WTC11 (cell line): ENCODE data around the gene GCNT4. TPM values are rescaled to one million over a fixed set of nuclear protein-coding genes. Genes with fewer than 3 reads are reported as not detected.
"Not testable (repeated sequence)": the region's sequence is repeated elsewhere in the genome, so short reads cannot be mapped to it uniquely, and the experiment has no call there.

Experiments
- ATAC-seq: fragments of 200-7000 bp; cut with Tn5 transposase; 2 replicates; pipeline ENCODE4 v1.10.0; 2021; ENCODE audit warnings: mild to moderate bottlenecking, moderate library complexity
- CTCF ChIA-PET: fragments of 300-600 bp; sonication (Branson Sonifier 250); formaldehyde crosslinking; loops from one replicate; lab custom pipeline; 2021; ENCODE audit warnings: antibody characterized with exemption; lab: Charles Lee
- POLR2A ChIA-PET: fragments of 350-600 bp; sonication (Branson Sonifier 250); formaldehyde crosslinking; loops from one replicate; lab custom pipeline; 2021; ENCODE audit warnings: antibody characterized with exemption; lab: Charles Lee
- DNase-seq: peaks from one replicate; pipeline ENCODE4 v3.0.0; 2021; ENCODE audit warnings: low spot score
- H3K27ac Mint-ChIP-seq: 2 replicates; pipeline ENCODE4 v1.8.0; 2021; ENCODE audit warnings: mixed read lengths
- H3K27me3 Mint-ChIP-seq: 2 replicates; pipeline ENCODE4 v1.8.0; 2021; ENCODE audit warnings: low read depth, mild to moderate bottlenecking, moderate library complexity, mixed read lengths
- H3K36me3 Mint-ChIP-seq: 2 replicates; pipeline ENCODE4 v1.8.0; 2021; ENCODE audit warnings: mixed read lengths
- H3K4me1 Mint-ChIP-seq: 2 replicates; pipeline ENCODE4 v1.8.0; 2022; ENCODE audit warnings: mixed read lengths
- H3K4me3 Mint-ChIP-seq: 2 replicates; pipeline ENCODE4 v1.8.0; 2021; ENCODE audit warnings: mild to moderate bottlenecking, moderate library complexity, mixed read lengths
- H3K9me3 Mint-ChIP-seq: 2 replicates; pipeline ENCODE4 v1.8.0; 2021; ENCODE audit warnings: mixed read lengths
- CREB1 ChIP-seq: sonication (generic); formaldehyde crosslinking; IDR thresholded peaks from 2 replicates; pipeline ENCODE4 v1.8.0; 2023; ENCODE audit warnings: mild to moderate bottlenecking, missing genetic modification reagents
- ELF4 ChIP-seq: sonication (generic); formaldehyde crosslinking; IDR thresholded peaks from 2 replicates; pipeline ENCODE4 v1.8.1; 2022; ENCODE audit warnings: low read depth, mild to moderate bottlenecking, moderate library complexity, missing genetic modification reagents
- FOXP1 ChIP-seq: sonication (generic); formaldehyde crosslinking; IDR thresholded peaks from 2 replicates; pipeline ENCODE4 v1.8.0; 2022; ENCODE audit warnings: missing genetic modification reagents, mild to moderate bottlenecking, moderate library complexity, borderline replicate concordance
- GABPB1 ChIP-seq: sonication (generic); formaldehyde crosslinking; IDR thresholded peaks from 2 replicates; pipeline ENCODE4 v1.8.1; 2023; ENCODE audit warnings: mild to moderate bottlenecking, missing genetic modification reagents
- GTF2I ChIP-seq: fragments of 250-450 bp; sonication (Bioruptor Pico); conservative IDR thresholded peaks from 2 replicates; pipeline ENCODE4 v1.4.0; 2021; ENCODE audit warnings: mild to moderate bottlenecking
- IRF2 ChIP-seq: sonication (generic); formaldehyde crosslinking; IDR thresholded peaks from 2 replicates; pipeline ENCODE4 v1.8.0; 2022; ENCODE audit warnings: low read depth, missing genetic modification reagents, borderline replicate concordance
- JUN ChIP-seq: sonication (generic); formaldehyde crosslinking; IDR thresholded peaks from 2 replicates; pipeline ENCODE4 v1.8.0; 2023; ENCODE audit warnings: mild to moderate bottlenecking, missing genetic modification reagents
- OVOL2 ChIP-seq: fragments of 250-450 bp; sonication (Bioruptor Pico); IDR thresholded peaks from 2 replicates; pipeline ENCODE4 v1.9.0; 2021; ENCODE audit warnings: mild to moderate bottlenecking, borderline replicate concordance
- TCF7 ChIP-seq: sonication (generic); formaldehyde crosslinking; IDR thresholded peaks from 2 replicates; pipeline ENCODE4 v1.8.0; 2022; ENCODE audit warnings: mild to moderate bottlenecking, low read depth, missing genetic modification reagents, moderate library complexity
- ZNF138 ChIP-seq: sonication (generic); formaldehyde crosslinking; conservative IDR thresholded peaks from 2 replicates; pipeline ENCODE4 v1.8.1; 2022; ENCODE audit warnings: mild to moderate bottlenecking, moderate library complexity, missing genetic modification reagents
- ZNF219 ChIP-seq: sonication (generic); formaldehyde crosslinking; IDR thresholded peaks from 2 replicates; pipeline ENCODE4 v1.8.0; 2023; ENCODE audit warnings: missing genetic modification reagents, mild to moderate bottlenecking, borderline replicate concordance
- ZNF263 ChIP-seq: sonication (generic); formaldehyde crosslinking; IDR thresholded peaks from 2 replicates; pipeline ENCODE4 v1.8.1; 2022; ENCODE audit warnings: low read depth, mild to moderate bottlenecking, moderate library complexity, missing genetic modification reagents
- ZNF423 ChIP-seq: fragments of 250-450 bp; sonication (Bioruptor Pico); IDR thresholded peaks from 2 replicates; pipeline ENCODE4 v2.1.2; 2022; ENCODE audit warnings: mild to moderate bottlenecking, moderate library complexity
- total RNA-seq: library from RNA; stranded (reverse); gene quantifications from 3 replicates; pipeline ENCODE4 v1.2.3, GENCODE V29; 2021
- TF ChIP-seq, protein P1 (sequence below): sonication (generic); formaldehyde crosslinking; IDR thresholded peaks from 2 replicates; pipeline ENCODE4 v1.8.0; 2023; ENCODE audit warnings: missing genetic modification reagents, mild to moderate bottlenecking, borderline replicate concordance
- TF ChIP-seq, protein P2 (sequence below): sonication (generic); formaldehyde crosslinking; IDR thresholded peaks from 2 replicates; pipeline ENCODE4 v1.8.0; 2022; ENCODE audit warnings: mild to moderate bottlenecking, missing genetic modification reagents
- TF ChIP-seq, protein P3 (sequence below): fragments of 250-450 bp; sonication (Bioruptor Pico); IDR thresholded peaks from 2 replicates; pipeline ENCODE4 v1.9.0; 2021; ENCODE audit warnings: moderate library complexity, mild to moderate bottlenecking, inconsistent platforms, borderline replicate concordance
- TF ChIP-seq, protein P4 (sequence below): sonication (generic); formaldehyde crosslinking; IDR thresholded peaks from 2 replicates; pipeline ENCODE4 v1.8.1; 2023; ENCODE audit warnings: mild to moderate bottlenecking, missing genetic modification reagents

GCNT4 gene
- total RNA-seq, 1 experiment from 2014 or later: 1.8 TPM

DNA sequence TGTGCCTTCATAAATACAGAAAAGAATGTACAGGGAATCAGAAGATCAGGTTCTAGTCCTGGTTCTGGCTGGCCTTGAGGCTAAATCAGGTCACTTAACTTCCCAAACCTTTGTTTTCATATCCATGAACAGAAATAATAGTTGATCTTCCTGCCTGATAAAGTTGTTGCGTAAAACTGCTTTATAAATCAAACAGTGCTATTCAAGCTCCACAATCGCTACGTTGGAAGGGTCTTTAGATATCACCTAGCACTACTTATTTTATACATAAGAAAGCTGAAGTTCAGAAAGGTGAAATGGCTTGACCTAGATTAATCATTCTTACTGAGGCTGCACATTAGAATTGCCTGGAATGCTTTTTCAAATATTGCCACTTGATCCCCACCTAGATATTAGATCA lies 36.3 kb upstream of the GCNT4 start:
- Mint-ChIP-seq H3K36me3 (no peaks in the 10 kb centered on the region), H3K27me3 (no peaks in the 10 kb centered on the region), H3K27ac (no peak overlapping the region), H3K4me1 (no peaks in the 10 kb centered on the region), H3K9me3 (peaks cover 3% of the 10 kb centered on the region; the same call in 1 of the 2 replicates), H3K4me3 (no peak overlapping the region)
- POLR2A ChIA-PET: no interaction called here
- DNase-seq (no peak), ATAC-seq (no peak)
- TF ChIP-seq JUN (CRISPR knock-in tag) (no peak), ELF4 (CRISPR knock-in tag) (no peak), GABPB1 (CRISPR knock-in tag) (no peak), GTF2I (CRISPR knock-in tag) (no peak), ZNF219 (CRISPR knock-in tag) (no peak), IRF2 (no peak), TCF7 (CRISPR knock-in tag) (no peak), ZNF138 (CRISPR knock-in tag) (no peak)
- TF ChIP-seq, protein P1, sequence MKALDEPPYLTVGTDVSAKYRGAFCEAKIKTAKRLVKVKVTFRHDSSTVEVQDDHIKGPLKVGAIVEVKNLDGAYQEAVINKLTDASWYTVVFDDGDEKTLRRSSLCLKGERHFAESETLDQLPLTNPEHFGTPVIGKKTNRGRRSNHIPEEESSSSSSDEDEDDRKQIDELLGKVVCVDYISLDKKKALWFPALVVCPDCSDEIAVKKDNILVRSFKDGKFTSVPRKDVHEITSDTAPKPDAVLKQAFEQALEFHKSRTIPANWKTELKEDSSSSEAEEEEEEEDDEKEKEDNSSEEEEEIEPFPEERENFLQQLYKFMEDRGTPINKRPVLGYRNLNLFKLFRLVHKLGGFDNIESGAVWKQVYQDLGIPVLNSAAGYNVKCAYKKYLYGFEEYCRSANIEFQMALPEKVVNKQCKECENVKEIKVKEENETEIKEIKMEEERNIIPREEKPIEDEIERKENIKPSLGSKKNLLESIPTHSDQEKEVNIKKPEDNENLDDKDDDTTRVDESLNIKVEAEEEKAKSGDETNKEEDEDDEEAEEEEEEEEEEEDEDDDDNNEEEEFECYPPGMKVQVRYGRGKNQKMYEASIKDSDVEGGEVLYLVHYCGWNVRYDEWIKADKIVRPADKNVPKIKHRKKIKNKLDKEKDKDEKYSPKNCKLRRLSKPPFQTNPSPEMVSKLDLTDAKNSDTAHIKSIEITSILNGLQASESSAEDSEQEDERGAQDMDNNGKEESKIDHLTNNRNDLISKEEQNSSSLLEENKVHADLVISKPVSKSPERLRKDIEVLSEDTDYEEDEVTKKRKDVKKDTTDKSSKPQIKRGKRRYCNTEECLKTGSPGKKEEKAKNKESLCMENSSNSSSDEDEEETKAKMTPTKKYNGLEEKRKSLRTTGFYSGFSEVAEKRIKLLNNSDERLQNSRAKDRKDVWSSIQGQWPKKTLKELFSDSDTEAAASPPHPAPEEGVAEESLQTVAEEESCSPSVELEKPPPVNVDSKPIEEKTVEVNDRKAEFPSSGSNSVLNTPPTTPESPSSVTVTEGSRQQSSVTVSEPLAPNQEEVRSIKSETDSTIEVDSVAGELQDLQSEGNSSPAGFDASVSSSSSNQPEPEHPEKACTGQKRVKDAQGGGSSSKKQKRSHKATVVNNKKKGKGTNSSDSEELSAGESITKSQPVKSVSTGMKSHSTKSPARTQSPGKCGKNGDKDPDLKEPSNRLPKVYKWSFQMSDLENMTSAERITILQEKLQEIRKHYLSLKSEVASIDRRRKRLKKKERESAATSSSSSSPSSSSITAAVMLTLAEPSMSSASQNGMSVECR: no peak
- CTCF ChIA-PET: no interaction called here

DNA sequence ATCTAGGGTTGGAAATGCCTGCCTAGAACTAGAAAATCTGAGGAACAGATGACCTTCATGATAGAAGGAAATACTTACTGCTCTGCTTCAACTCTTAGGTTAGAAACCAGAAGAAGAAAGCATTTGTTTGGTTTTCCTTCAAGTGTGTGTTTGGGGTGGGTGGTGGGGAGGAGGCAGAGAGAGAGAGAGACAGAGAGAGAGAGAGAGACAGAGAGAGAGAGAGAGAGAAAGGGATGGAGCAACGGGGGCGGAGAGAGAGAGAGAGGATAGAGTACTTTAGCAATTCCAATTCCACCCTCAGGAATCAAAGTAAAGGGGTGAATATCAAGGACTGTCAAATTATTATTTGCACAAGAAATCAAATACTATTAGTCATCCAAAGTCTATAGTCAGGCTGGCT lies 29.2 kb upstream of the GCNT4 start:
- ATAC-seq (no peak), DNase-seq (no peak)
- H3K27me3 Mint-ChIP-seq: no peaks in the 10 kb centered on the region
- ChIA-PET CTCF (no interaction called here), POLR2A (no interaction called here)
- no peaks in the 10 kb centered on the region for H3K36me3 Mint-ChIP-seq
- peaks cover 4% of the 10 kb centered on the region; the same call in 1 of the 2 replicates for H3K9me3 Mint-ChIP-seq
- no peak overlapping the region for H3K27ac Mint-ChIP-seq
- H3K4me1 Mint-ChIP-seq: no peaks in the 10 kb centered on the region
- no peak for TF ChIP-seq ELF4 (CRISPR knock-in tag)
- TF ChIP-seq, protein P2, sequence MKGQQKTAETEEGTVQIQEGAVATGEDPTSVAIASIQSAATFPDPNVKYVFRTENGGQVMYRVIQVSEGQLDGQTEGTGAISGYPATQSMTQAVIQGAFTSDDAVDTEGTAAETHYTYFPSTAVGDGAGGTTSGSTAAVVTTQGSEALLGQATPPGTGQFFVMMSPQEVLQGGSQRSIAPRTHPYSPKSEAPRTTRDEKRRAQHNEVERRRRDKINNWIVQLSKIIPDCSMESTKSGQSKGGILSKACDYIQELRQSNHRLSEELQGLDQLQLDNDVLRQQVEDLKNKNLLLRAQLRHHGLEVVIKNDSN (CRISPR knock-in tag): no peak
- no peak for TF ChIP-seq OVOL2 (CRISPR knock-in tag)
- TF ChIP-seq, protein P3, sequence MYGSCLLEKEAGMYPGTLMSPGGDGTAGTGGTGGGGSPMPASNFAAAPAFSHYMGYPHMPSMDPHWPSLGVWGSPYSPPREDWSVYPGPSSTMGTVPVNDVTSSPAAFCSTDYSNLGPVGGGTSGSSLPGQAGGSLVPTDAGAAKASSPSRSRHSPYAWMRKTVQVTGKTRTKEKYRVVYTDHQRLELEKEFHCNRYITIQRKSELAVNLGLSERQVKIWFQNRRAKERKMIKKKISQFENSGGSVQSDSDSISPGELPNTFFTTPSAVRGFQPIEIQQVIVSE (CRISPR knock-in tag): no peak
- TF ChIP-seq FOXP1 (CRISPR knock-in tag): no peak
- no peak for TF ChIP-seq ZNF263 (CRISPR knock-in tag)
- H3K4me3 Mint-ChIP-seq: no peak overlapping the region

DNA sequence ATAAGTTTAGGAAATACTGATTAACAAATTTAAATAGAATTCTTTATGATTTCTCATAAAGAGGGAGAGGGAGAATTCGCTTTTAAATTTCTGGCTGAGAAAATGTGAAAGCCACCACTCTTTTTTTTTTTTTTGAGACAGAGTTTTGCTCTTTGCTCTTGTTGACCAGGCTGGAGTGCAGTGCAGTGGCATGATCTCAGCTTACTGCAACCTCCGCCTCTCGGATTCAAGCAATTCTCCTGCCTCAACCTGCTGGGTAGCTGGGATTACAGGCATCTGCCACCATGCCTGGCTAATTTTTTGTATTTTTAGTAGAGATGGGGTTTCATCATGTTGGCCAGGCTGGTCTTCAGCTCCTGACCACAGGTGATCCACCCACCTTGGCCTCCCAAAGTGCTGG lies 27.0 kb upstream of the GCNT4 start:
- POLR2A ChIA-PET, CTCF ChIA-PET, H3K27me3 Mint-ChIP-seq: not testable (repeated sequence)

DNA sequence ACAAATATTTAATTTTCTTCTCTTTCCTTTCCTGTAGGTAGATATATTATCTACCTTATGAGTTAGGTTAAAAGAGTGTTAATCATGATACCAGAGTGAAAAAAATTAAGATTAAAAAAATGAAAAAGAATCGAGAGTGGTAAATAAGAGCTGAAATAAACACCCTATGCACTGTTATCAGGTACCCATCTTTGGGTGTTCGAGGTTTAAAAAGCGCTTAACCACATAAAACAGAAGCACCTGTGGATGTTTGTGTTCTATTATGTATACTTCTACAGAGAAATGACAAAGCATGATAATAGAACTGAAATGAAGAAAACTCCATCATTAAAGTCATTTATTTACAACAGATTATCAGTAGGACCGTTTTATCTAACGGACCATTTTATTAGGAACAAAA lies 25.7 kb upstream of the GCNT4 start:
- TF ChIP-seq ZNF423 (CRISPR knock-in tag) (no peak), TCF7 (CRISPR knock-in tag) (no peak), CREB1 (CRISPR knock-in tag) (no peak)
- TF ChIP-seq, protein P4, sequence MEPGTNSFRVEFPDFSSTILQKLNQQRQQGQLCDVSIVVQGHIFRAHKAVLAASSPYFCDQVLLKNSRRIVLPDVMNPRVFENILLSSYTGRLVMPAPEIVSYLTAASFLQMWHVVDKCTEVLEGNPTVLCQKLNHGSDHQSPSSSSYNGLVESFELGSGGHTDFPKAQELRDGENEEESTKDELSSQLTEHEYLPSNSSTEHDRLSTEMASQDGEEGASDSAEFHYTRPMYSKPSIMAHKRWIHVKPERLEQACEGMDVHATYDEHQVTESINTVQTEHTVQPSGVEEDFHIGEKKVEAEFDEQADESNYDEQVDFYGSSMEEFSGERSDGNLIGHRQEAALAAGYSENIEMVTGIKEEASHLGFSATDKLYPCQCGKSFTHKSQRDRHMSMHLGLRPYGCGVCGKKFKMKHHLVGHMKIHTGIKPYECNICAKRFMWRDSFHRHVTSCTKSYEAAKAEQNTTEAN (CRISPR knock-in tag): no peak
- ATAC-seq: no peak
- DNase-seq: no peak
- no peaks in the 10 kb centered on the region for H3K36me3 Mint-ChIP-seq
- CTCF ChIA-PET: no interaction called here
- H3K4me1 Mint-ChIP-seq: no peaks in the 10 kb centered on the region
- POLR2A ChIA-PET: no interaction called here
- H3K27ac Mint-ChIP-seq: no peak overlapping the region
- no peak overlapping the region for H3K4me3 Mint-ChIP-seq
- H3K9me3 Mint-ChIP-seq: no peaks in the 10 kb centered on the region
- H3K27me3 Mint-ChIP-seq: no peaks in the 10 kb centered on the region

More for the DNA sequence above, 27.0 kb upstream of the GCNT4 start:
- H3K27ac Mint-ChIP-seq, ATAC-seq, H3K9me3 Mint-ChIP-seq, DNase-seq, H3K4me3 Mint-ChIP-seq, H3K4me1 Mint-ChIP-seq, H3K36me3 Mint-ChIP-seq: not testable (repeated sequence)
